Suppressor macrophage (primary cell): ENCODE results near the gene XPC.

ENCODE experiments used
- DNase-seq, 4 experiments: peaks; one replicate each; pipeline ENCODE4 v3.0.0-alpha.2; 2020 to 2022

XPC gene

DNA sequence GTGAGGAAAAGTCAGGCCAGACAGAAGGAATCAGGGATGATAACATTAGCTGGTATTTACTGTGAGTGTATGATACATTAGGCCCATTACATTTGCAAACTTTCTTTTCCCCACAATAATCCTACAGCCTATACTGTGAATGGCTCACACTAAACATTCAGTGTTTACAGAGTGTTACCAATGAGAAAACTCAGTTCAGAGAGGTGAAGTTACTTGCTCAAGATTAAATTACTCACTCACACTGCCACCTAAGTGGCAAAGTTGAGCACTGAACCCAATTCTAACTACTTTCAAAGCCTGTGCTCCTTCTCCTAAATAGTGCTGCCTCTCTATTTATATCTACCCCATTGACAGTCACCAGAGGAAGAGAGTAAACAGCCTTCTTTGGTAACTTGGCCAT lies 8.5 kb downstream of the XPC start:
- no peak for DNase-seq

DNA sequence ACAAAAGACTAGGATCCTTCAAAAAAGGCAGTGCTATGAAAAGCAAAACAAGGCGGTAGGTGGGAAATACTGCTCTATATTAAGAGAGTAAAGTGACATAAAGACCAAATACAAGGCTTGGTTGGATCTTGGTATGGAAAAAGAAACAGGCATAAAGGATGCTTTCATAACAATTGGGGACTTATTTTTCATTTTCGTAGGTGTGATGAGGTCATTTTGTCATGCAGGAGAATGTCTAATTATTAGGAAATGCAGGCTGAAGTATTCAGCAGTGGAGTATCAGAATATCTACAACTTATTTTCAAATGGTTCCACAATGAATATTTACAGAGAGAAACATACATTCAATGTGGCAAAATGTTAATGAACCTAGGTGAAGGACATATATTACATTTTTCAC lies 9.0 kb downstream of the XPC start:
- peak in 2 of 4 experiments; percentile 28 for DNase-seq

DNA sequence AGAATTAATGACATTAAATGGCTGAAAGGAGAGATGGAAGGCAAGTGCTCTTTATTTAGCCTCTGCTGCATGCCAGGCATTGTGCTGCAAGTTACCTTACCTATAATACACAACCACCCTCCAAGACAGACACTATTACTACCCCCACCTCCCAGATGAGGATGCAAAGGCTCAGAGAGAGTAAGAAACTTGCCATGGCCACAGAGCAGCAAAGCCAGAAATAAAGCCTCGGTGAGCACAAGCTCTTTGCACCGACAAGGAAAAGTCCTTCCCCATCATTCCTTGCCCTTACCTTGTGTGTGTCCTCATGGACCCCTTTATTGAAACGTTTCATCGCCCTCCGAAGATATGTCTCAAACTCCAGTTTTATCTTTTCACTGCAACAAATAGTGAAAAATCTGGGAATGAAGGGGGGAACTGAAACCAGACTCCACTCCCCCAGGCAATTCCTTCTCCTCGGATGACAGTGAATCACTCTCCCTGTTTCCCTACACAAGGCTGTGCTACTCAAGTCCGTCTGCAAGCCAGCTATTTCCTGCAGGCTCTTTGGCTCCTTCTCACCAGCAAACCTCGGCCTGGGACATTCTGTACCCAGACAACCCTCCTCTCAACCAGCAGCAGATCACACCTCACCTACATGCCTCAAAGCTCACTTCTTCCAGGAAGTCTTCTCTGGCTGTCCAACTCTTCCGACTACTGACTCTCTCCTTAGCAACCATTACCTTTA lies 11.4 kb downstream of the XPC start:
- DNase-seq, result peak in 1 of 4 experiments; percentile 10

DNA sequence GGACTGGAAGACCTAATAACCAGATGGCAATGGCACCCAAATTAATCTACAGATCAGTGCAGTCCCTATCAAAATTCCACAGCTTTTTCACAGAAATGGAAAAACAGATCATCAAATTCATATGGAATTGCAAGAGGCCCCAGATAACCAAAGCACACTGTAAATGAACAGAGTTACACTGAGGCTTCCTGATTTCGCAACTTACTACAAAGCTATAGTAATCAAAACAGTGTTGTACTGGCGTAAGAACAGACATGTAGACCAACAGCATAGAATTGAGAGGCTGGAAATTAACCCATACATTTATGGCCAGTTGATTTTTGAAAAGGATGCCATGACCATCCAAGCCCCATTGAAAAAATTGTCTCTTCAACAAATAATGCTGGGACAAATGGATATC lies 16.2 kb downstream of the XPC start:
- peak in 1 of 4 experiments; percentile 45 for DNase-seq

DNA sequence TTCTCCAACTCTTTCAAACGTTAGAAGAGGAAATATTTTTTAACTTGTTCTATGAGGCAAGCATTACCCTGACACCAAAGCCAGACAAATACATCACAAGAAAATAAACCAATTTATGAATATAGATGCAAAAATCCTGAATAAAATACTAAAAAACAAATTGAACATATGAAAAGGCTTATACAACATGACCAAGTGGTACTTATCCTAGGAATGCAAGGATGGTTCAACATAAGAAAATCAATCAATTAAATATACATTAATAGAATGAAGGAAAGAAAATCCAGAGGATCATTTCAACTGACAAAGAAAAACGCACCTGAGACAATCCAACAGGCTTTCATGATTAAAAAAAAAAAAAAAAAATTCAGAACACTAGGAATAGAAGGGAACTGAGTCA lies 17.1 kb downstream of the XPC start:
- no peak for DNase-seq

DNA sequence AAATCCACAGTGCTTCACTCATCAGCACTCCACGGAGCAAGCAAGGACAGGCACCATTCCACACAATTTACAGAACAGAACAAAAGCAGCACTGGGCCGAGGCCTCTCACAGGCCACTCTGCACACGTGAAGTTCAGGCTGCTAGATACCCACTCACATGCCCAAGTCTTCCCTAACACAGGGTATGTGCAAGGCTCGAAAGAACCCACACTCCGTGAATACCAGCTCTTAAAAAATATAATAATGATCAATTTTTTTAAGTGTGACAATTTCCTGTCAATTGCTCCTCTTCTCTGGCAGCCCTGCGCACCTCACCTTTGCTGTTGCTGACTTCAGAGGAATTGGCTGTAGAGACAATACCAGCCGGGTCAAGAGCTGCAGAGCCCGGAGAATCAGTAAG lies 19.0 kb downstream of the XPC start:
- DNase-seq, result no peak

DNA sequence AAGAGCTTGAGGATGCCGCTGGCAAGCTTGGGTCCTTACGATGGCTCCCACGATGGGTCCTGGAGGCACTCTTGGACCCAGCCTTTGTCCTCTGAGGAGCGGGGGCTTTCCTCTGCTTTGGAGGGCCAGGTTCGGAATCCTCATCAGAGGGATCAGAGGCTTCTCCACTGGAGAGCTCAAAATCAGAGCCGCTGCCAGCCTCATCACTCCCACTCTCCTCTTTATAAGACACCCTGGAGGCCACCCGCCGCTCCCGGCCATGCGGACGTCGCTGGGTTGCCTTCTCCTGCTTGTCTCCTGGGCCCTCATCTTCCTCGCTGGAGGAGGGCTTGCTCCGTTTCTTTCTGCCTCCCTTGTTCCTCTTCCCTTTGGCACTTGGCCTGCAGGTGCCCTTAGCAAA lies 20.0 kb downstream of the XPC start:
- DNase-seq, result no peak

DNA sequence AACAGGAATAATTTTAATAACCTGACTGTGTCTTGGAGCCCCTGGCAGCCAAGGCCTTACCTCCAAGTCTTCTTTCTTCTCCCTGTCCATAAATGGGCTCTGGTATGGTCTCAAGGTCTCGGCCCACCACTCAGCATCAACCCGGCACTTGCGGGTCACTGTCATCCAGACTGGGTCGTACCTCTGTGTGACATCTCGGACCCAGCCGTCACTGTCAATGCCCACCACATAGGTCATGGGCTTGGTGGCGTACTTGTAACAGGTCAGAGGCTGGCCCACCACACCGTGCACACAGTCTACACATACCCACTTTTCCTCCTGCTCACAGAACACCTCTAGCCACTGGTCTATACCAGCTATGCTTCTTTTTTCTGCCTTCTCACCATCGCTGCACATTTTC lies 20.4 kb downstream of the XPC start:
- DNase-seq, result no peak

DNA sequence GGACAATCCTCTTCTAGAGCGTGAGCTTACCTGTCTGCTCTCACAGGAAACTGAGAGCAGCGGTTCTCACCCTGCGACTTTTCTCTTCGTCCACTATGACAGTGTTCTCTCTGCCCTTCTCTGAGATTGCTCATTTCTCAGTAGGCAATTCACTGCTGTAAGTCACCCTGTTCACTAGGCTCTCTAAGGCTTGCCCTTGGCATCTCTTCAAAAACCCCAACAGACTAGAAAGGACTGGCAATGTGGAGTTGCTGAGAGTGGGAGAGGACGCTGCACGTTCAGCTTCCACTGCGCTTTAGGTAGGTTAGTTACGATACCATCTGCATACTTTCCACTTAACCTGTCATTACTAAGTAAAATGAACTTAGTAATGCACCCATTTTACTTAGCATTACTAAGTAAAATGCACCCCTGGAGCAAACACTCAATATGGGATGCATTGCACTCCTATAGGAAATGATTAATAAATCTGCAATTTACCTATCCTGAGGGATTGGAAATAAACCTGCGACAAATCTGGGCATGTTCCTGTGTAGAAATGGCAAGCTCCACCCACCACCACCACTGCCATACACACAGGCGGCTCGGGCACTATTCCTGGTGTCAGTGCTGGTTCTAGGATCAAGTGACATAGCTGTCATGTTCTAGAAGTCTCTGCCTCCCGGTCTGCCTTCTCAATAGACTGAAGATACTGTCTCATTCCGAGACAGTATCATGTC lies 21.4 kb downstream of the XPC start:
- no peak for DNase-seq

DNA sequence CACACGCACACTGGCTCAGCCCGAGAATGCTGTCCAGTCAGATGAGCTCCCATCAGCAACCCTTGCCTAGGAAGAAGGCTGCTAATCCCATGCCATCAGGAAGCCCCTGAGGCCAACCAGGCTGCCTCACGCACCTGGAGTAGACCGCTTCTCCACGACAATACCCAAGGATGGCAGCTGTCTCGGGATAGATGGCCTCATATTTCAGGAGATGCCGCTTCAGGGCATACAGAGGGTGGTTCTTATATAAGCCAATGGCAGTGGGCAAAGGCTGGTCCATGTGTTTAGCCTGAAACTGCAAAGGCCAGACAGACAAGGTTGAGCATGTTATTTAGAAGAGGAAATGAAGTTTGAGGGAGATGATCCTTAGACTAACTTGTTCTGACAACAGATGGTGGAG lies 22.2 kb downstream of the XPC start:
- DNase-seq, result no peak

DNA sequence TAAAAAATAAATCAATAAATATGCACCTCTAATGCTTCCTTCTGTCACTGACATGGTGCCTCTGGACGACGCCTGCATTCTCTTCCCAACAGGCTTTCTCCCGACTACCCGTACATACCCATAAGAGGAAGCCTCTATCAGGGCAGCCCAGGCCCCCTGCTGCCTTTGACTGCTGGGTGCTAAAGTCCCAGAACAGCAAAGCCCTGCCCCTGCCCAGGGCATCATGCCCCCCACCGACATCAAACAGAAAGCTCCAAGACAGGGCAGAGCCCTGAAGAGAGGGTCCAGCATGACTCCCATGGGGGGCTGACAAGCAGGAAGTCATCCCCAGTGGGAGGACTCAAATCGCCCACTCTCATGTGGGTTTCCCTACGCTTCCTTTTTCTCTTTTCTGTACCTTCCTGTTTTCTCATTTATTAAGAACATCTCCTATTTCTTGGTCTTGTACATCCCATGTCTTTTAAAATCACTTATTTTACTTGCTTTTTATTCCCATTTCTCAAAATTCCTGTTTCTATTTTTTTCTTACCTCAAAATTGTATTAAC lies 23.4 kb downstream of the XPC start:
- peak; percentile 27 to 71 (median 68) for DNase-seq

DNA sequence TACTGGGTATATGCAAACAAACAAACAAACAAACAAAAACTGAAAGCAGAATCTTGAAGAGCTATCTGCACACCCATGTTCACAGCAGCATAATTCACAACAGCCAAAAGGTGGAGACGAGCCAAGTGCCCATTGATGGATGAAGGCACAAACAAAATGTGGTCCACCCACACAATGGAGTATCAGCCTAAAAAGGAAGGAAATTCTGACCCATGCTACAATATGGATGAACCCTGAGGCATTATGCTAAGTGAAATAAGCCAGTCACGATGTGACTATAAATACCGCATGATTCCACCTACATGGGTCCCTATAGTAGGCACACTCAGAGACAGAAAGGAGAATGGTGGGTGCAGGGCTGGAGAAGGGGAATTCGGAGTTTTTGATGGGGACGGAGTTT lies 24.1 kb downstream of the XPC start:
- DNase-seq, result peak in 3 of 4 experiments; percentile 49 to 63 (median 61)

DNA sequence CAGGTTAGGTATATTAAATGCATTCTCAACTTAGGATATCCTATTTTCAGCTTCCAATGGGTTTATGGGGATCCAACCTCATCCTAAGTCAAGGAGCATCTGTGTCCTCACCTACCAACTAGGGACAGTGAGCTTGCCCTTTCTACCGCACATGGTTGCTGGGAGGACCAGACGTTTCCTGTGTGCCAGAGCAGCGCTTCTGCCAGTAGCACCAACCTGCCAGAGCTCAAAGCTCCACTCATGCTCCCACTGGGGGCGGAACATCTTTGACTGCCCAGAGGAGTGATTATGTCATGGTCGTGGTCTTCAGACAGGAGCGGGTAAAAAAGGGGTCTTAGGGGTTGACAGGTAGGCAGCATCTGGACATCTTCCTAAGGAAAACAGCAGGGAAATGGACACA lies 24.7 kb downstream of the XPC start:
- DNase-seq, result no peak

DNA sequence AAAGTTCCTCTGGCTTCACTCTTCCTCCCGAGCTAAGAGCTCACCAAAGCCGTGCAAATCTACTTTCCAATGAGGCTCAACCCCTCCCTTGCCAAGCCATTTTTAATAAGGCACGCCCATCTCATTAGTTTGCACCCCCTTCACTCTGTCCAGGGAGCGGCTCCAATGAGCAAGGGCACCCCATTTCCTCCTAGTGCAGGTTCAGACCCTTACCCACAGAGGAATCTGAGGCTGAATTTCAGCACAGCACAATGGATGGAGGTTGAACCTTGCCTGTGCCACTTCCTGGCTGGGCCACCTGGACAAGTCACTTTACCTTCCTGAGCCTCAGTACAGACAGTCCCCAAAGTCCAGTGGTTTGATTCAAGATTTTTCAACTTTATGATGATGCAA lies 25.4 kb downstream of the XPC start:
- DNase-seq, result no peak

DNA sequence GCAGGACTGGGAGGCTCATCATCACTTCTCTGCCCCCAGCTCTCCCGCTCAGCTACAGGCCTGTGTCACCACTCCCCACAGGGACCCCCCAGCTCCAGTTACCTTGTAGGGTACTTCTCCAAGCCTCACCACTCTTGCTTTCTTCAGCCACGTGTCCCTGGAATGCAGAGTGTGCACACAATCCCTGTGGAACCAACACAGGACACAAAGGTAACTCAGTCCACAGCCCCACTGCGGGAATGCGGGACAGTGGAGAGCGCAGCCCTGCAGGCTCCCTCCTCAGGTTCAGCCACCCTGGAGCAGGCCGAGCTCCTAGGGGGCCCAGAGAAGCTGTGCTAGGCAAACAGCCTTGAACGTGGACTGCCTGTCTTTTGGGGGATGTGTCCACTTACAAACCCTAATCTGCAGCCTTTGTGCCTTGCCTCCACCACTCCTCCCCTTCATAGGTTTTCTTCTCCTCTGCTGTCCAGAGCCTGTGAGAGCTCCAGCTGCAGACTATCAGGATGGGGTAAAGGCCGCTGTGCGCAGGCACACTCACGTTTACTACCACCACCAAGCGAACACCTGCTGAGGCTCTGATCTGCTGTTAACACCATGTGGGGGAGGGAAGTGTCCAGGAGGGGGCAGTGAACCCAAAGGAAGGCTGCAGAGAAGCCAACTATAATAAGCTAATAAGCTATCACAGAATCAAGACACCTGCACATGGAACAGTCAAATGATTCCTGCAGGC lies 26.0 kb downstream of the XPC start:
- DNase-seq, result no peak

DNA sequence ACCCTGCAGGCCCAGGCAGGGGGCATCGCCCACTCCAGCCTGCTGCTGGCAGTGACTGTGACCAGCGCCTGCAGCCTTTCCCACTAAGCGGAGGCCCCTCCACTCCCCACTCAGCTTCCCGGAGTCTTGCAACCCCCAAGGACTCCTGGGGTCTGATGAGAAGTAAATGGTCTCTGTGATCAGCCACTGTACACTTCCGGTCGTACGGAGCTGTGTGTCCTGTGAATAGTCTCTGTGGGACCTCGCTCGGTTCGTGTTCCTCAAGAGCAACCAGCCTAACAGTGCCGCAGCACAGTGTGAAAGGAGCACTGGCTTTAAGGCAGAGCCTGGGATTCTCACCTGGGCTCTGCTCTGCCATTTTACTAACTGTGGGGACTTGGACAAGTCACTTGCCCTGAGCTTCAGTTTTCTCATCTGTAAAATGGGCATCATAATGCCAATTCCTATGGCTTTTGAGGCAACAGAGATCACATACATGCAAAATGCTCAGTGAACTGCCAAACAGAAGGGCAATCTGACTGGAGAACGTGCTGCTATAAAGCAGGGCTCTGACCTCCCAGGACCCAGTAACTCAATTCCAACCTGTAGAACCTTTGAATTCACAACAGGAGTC lies 26.8 kb downstream of the XPC start:
- no peak for DNase-seq

DNA sequence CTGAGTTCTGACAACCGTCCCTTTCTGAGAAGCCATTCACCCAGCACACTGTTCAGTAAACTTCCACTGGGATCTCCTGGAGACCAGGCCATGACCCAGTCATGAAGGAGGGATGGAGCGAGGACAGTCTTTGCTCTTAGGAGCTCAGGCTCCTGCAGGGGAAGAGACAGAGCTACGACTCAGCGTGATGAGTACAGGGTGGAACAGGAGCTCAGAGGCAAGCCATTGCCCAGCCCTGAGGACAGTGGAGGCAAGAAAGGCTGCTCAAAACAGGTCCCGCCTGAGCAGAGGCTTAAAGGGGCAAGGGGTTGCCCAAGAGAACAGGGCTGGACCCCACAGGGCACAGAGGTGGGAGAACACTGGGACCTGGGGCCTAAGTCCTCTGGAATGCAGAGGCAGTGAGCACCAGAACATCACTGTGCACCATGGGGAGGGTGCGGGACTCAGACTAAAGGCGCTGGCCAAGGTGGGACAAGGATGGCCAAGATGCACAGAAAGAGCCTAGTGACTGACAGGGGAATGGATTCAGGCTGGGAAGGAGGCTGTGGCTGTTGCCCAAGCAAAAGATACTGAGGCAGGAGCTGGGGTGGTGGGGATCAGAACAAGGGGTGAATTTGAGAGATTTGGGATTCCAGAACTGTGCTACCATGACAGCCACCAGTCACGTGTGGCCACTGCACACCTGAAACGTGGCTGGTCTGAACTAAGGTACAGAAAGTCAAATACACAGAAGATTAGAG lies 27.7 kb downstream of the XPC start:
- no peak for DNase-seq

DNA sequence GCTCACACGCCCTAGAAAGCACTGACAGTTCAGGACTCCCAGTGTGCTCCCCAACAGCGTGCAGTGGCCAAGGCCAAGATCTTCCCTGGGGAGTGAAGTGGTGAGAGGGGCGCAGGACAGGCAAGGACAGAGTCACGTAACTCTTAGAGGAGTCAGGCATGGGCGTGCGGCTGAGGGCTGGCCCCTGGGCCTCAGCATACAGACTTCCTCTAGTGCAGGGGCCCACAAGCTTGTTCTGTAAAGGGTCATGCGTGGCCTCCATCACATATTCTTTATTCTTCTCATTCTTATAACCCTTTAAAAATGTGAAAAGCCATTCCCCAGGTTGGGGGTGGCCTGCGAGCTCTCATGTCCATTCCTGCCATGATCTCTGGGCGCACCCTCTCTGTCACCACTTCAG lies 28.3 kb downstream of the XPC start:
- no peak for DNase-seq

DNA sequence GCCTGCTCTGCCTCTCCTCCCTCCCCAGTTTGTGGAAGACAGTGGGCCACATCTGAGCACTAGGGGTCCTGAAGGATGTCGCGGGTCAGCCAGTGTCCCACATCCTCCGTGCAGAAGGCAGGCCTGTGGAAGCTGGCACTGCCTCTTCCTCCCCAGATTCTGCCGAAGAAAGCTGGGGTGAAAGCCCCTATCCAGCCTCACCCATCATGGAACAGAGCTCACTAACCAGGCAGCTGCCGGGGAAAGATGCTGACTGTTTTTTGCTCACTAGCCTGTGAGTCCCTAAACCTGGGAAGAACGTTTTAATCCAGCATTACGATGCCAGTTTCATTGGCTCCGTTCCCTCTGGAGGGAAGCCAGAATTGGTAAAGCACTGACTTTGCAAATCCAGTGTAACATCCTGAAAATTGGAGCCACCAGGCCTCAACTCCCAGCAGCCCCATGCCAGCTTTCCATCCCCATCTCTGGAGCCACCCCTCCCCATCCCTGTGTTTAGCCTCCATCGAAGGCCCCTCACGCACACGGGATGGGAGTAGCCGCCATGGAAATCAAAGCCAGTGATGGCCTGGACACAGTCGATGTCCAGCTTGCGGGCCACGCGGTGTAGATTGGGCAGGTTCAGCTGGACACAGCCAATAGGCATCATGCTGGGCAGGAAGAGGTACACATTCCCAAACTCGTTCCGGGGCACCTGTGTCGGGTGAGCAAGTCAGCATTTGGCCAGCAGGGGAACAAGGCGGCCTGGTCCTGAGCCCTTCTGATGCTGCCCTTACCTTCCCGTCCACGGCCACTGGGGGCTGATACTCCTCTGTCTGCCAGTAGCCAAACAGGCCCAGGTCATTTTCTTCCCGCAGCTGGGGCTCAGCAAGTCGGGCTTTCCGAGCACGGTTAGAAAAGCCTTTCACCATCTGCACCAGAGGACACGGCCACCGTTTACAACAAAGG lies 30.1 kb downstream of the XPC start:
- no peak for DNase-seq

DNA sequence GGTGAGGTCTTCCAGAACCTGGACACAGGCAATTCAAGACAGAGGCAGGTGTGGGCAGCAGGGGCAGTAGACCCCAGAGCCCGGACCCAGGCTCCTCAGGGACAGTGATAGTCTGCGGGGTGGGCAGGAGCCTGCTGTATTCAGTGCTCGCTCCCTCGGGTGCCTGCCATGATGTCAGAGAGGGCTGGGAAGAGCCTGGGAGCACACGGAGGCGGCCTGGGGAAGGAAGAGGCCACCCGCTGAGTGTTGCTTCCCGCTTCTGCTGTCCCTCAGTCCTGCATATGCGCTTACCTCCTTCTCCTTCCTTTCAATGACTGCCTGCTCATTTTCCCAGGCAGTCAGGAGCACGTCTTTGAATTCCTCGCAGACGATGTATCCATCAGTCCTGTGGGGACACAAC lies 30.8 kb downstream of the XPC start:
- DNase-seq, result peak in 2 of 4 experiments; percentile 17 to 56

DNA sequence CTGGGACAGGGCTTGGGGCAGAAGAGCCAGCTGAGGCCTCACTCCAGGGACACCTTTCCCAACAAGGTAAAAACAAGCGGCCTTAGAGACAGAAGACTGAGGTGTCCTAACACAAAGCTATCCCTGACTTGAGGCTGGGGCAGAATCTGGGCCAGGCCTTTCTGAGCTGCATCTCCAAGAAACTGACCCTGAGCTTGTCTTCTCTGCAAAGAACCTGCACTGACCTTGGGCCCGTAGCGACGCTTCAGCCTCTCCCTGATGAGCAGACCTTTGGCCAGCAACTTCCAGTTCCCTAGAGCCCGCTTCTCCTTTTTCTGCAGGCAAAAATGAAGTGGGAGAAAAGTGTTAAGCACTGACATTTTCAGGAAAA lies 31.4 kb downstream of the XPC start:
- peak; percentile 53 to 73 (median 70) for DNase-seq
